Keratinocyte (primary cell): ENCODE data around the gene OR2M2. TPM values are rescaled to one million over a fixed set of nuclear protein-coding genes. Genes with fewer than 3 reads are reported as not detected.

Experiments
- DNase-seq: peaks from one replicate; pipeline ENCODE4 v3.0.0-alpha.2; 2011; ENCODE audit warnings: low read depth, missing footprints, low spot score
- FAIRE-seq: peaks from 2 replicates; lab custom pipeline; 2011; peaks lifted over from hg19 to GRCh38; lab: Jason Lieb, UNC
- H2AFZ ChIP-seq: 2 replicates; pipeline ENCODE4 v1.6.0; 2012; ENCODE audit warnings: low read length, control low read depth, inconsistent platforms; ENCODE audit not compliant: control insufficient read depth
- H3K27ac ChIP-seq: 2 replicates; pipeline ENCODE4 v1.5.1; 2011; ENCODE audit warnings: low read length; ENCODE audit not compliant: control insufficient read depth, insufficient read depth
- H3K27me3 ChIP-seq: 3 replicates; pipeline ENCODE4 v1.6.0; 2011; ENCODE audit warnings: low read length; ENCODE audit not compliant: control insufficient read depth, insufficient read depth; ENCODE audit errors: extremely low read depth
- H3K36me3 ChIP-seq, 2 experiments: 2 replicates in 1 of 2; 3 replicates in 1 of 2; pipeline ENCODE4 v1.5.1; 2011; ENCODE audit warnings: low read length in 2 of 2, mild to moderate bottlenecking in 1 of 2; ENCODE audit not compliant: control insufficient read depth in 2 of 2, insufficient read depth in 2 of 2; ENCODE audit errors: extremely low read depth in 1 of 2
- H3K4me1 ChIP-seq: 3 replicates; pipeline ENCODE4 v1.5.1; 2011; ENCODE audit warnings: low read length; ENCODE audit not compliant: control insufficient read depth, insufficient read depth; ENCODE audit errors: extremely low read depth
- H3K4me2 ChIP-seq: 3 replicates; pipeline ENCODE4 v1.6.0; 2011; ENCODE audit warnings: low read depth, low read length; ENCODE audit not compliant: control insufficient read depth, insufficient read depth; ENCODE audit errors: extremely low read depth
- H3K4me3 ChIP-seq, 3 experiments: fragments of 200-600 bp in 1 of 3; sonication (generic) in 1 of 3; 2 replicates in 2 of 3; 3 replicates in 1 of 3; pipeline ENCODE4 v1.5.1; 2011 to 2016; ENCODE audit warnings: low read length in 3 of 3, mild to moderate bottlenecking in 3 of 3, control low read depth in 2 of 3, inconsistent platforms in 1 of 3, low read depth in 1 of 3, mixed read lengths in 1 of 3, mixed run types in 1 of 3, moderate library complexity in 1 of 3; ENCODE audit not compliant: control insufficient read depth in 2 of 3, insufficient read depth in 2 of 3; ENCODE audit errors: extremely low read depth in 1 of 3
- H3K79me2 ChIP-seq: 2 replicates; pipeline ENCODE4 v1.6.0; 2012; ENCODE audit warnings: low read length; ENCODE audit not compliant: control insufficient read depth, insufficient read depth
- H3K9ac ChIP-seq: 3 replicates; pipeline ENCODE4 v1.6.0; 2011; ENCODE audit warnings: low read length; ENCODE audit not compliant: control insufficient read depth, insufficient read depth; ENCODE audit errors: extremely low read depth
- H3K9me1 ChIP-seq: 3 replicates; pipeline ENCODE4 v1.6.0; 2011; ENCODE audit warnings: low read length; ENCODE audit not compliant: control insufficient read depth, insufficient read depth; ENCODE audit errors: extremely low read depth
- H3K9me3 ChIP-seq: 2 replicates; pipeline ENCODE4 v1.5.1; 2012; ENCODE audit warnings: low read depth, low read length; ENCODE audit not compliant: control insufficient read depth
- H4K20me1 ChIP-seq: 3 replicates; pipeline ENCODE4 v1.6.0; 2011; ENCODE audit warnings: low read length; ENCODE audit not compliant: control insufficient read depth, insufficient read depth; ENCODE audit errors: extremely low read depth
- EZH2 ChIP-seq: IDR thresholded peaks from one replicate; pipeline ENCODE4 v1.6.1; 2012; ENCODE audit warnings: inconsistent platforms, mild to moderate bottlenecking, low read length, moderate library complexity
- dilution Hi-C: fragments of 300-500 bp; cut with MboI; formaldehyde crosslinking; loops from one replicate; pipeline ENCODE4 v1.7.0; 2020; ENCODE audit warnings: low sequenced_read_pairs; ENCODE audit not compliant: extremely low pct_ligation_motif_present
- polyA minus RNA-seq, 3 experiments: library from RNA; depleted of rRNA, polyadenylated mRNA; stranded (reverse); fragments of >200 nt; gene quantifications; 1 replicate in 1 of 3; 2 replicates in 1 of 3; 3 replicates in 1 of 3; pipeline ENCODE4 v1.2.3, GENCODE V29; 2011
- polyA plus RNA-seq, 5 experiments: library from polyadenylated mRNA; depleted of rRNA in 3 of 5; stranded (reverse) in 3 of 5; stranded (forward) in 1 of 5; unstranded in 1 of 5; fragments of >200 nt; gene quantifications; 1 replicate in 1 of 5; 2 replicates in 3 of 5; 3 replicates in 1 of 5; pipeline versions ENCODE4 v1.2.1 to v1.2.3, GENCODE V29; 2011 to 2012; ENCODE audit warnings: missing spikeins in 2 of 5, low read depth in 1 of 5, low replicate concordance in 1 of 5
- TF ChIP-seq, protein P1 (sequence below), 3 experiments: IDR thresholded peaks in 1 of 3; conservative IDR thresholded peaks in 1 of 3; optimal IDR thresholded peaks in 1 of 3; 2 replicates in 2 of 3; 3 replicates in 1 of 3; pipeline versions ENCODE3 to v1.5.1; 2011; ENCODE audit warnings: low read length in 3 of 3, mild to moderate bottlenecking in 3 of 3, moderate library complexity in 2 of 3, control low read depth in 1 of 3, inconsistent platforms in 1 of 3; ENCODE audit not compliant: insufficient read depth in 2 of 3; ENCODE audit errors: extremely low read depth in 1 of 3

OR2M2 gene, protein sequence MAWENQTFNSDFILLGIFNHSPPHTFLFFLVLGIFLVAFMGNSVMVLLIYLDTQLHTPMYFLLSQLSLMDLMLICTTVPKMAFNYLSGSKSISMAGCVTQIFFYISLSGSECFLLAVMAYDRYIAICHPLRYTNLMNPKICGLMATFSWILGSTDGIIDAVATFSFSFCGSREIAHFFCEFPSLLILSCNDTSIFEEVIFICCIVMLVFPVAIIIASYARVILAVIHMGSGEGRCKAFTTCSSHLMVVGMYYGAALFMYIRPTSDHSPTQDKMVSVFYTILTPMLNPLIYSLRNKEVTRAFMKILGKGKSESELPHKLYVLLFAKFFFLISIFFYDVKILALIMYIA
- polyA plus RNA-seq (not detected in 3 replicates), polyA minus RNA-seq (not detected in 3 replicates)
- not detected for polyA plus RNA-seq (2011; ENCODE audit: low read depth)
- polyA plus RNA-seq (2011; cell fraction: cytosol; rRNA removed) = not detected in 2 replicates
- polyA plus RNA-seq (2011; cell fraction: nucleus; rRNA removed) = not detected in 2 replicates
- not detected in 2 replicates for polyA plus RNA-seq (2012; ENCODE audit: low replicate concordance)
- polyA minus RNA-seq (2011; cell fraction: cytosol; rRNA and poly(A)+ RNA removed) = not detected
- polyA minus RNA-seq (2011; cell fraction: nucleus; rRNA and poly(A)+ RNA removed) = not detected in 2 replicates

DNA sequence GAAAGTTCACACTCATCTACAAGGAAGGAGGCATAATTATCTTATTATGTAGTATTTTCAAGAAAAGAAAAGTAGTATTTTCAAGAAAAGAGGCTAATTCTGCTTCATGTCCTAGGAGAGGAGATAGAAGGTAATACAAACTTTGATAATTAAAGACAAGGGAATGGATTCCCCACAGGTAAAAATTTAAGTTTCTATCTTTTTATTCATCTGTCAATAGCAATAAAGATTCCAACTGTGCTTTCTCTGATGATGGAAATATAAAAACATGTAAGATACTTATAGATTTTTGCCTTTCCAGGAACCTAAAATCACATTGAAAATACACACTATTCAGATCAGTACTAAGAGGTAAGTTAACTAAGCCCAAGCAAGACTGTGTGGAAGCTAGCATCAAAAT lies at the start of gene OR2M2:
TSS of gene OR2M2 (plus strand) at position 301 of the 400 bp plus-strand sequence. CDS start 5,165 bp downstream, outside the sequence.
- Histone ChIP-seq H2AFZ (no peak within 1 kb of the TSS), H3K9me3 (no peaks in the 10 kb centered on the region), H3K36me3 (no peaks in the 10 kb centered on the region), H3K4me1 (no peaks in the 10 kb centered on the region), H3K9me1 (no peaks in the 10 kb centered on the region), H3K4me3 (no peak within 1 kb of the TSS), H3K4me2 (no peak within 1 kb of the TSS), H3K27ac (no peak within 1 kb of the TSS), H3K79me2 (no peaks in the 10 kb centered on the region), H4K20me1 (no peaks in the 10 kb centered on the region), H3K27me3 (no peaks in the 10 kb centered on the region), H3K9ac (no peak within 1 kb of the TSS)
- dilution Hi-C loops = no loop called here
- DNase-seq (no peak), FAIRE-seq (no peak)
- no peak for TF ChIP-seq EZH2
- TF ChIP-seq, protein P1, sequence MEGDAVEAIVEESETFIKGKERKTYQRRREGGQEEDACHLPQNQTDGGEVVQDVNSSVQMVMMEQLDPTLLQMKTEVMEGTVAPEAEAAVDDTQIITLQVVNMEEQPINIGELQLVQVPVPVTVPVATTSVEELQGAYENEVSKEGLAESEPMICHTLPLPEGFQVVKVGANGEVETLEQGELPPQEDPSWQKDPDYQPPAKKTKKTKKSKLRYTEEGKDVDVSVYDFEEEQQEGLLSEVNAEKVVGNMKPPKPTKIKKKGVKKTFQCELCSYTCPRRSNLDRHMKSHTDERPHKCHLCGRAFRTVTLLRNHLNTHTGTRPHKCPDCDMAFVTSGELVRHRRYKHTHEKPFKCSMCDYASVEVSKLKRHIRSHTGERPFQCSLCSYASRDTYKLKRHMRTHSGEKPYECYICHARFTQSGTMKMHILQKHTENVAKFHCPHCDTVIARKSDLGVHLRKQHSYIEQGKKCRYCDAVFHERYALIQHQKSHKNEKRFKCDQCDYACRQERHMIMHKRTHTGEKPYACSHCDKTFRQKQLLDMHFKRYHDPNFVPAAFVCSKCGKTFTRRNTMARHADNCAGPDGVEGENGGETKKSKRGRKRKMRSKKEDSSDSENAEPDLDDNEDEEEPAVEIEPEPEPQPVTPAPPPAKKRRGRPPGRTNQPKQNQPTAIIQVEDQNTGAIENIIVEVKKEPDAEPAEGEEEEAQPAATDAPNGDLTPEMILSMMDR (optimal IDR thresholded peaks at IDR 0.05 in 1 of 3, IDR thresholded peaks at IDR 0.05 in 1 of 3, conservative IDR thresholded peaks at IDR 0.05 in 1 of 3; ENCODE audit: extremely low read depth in 1 of 3, insufficient read depth in 2 of 3, low read length in 3 of 3) = no peak

DNA sequence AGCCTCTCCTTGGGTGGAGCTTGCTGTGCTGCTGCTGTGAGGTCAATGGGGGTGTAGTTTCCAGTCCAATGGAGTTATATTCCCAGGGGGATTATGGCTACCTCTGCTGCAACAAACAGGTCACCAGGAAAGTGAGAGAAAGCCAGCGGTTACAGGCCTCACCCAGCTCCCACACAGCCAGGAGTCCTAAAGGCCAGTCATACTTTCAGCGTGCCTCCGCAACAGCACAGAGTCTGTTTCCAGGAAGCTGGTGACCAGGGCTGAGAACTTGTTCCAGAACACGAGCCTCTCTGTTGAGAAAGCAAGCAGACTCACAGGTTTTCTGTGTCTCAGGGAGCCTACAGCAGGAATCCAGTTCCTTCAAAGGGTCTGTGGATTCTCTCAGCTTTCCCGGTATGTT lies 47.0 kb upstream of the OR2M2 start:
- FAIRE-seq (no peak), DNase-seq (no peak)
- H3K27ac ChIP-seq = no peak overlapping the region
- H3K4me3 ChIP-seq = no peak overlapping the region
- H3K4me1 ChIP-seq = no peaks in the 10 kb centered on the region
- H3K9me1 ChIP-seq = no peaks in the 10 kb centered on the region
- no peak overlapping the region for H3K4me2 ChIP-seq
- H4K20me1 ChIP-seq = no peaks in the 10 kb centered on the region
- no peak overlapping the region for H2AFZ ChIP-seq
- H3K9me3 ChIP-seq = peaks cover 4% of the 10 kb centered on the region
- no peaks in the 10 kb centered on the region for H3K79me2 ChIP-seq
- no peak overlapping the region for H3K9ac ChIP-seq
- no peak for TF ChIP-seq EZH2
- TF ChIP-seq, protein P1 (optimal IDR thresholded peaks at IDR 0.05 in 1 of 3, IDR thresholded peaks at IDR 0.05 in 1 of 3, conservative IDR thresholded peaks at IDR 0.05 in 1 of 3; ENCODE audit: extremely low read depth in 1 of 3, insufficient read depth in 2 of 3, low read length in 3 of 3) = no peak
- no peaks in the 10 kb centered on the region for H3K27me3 ChIP-seq
- H3K36me3 ChIP-seq = no peaks in the 10 kb centered on the region
- dilution Hi-C loops = no loop called here
